ENCODE results near the gene DGKI. TPM values are rescaled to one million over a fixed set of nuclear protein-coding genes. Genes with fewer than 3 reads are reported as not detected.

Gene DGKI
- total and polyA plus RNA-seq, 9 of the 15 experiments (the other 6 are each of a cell fraction or from before 2014, with no cell fraction given) = 0.11 to 0.54 (median 0.15) TPM; not detected in 5

DNA sequence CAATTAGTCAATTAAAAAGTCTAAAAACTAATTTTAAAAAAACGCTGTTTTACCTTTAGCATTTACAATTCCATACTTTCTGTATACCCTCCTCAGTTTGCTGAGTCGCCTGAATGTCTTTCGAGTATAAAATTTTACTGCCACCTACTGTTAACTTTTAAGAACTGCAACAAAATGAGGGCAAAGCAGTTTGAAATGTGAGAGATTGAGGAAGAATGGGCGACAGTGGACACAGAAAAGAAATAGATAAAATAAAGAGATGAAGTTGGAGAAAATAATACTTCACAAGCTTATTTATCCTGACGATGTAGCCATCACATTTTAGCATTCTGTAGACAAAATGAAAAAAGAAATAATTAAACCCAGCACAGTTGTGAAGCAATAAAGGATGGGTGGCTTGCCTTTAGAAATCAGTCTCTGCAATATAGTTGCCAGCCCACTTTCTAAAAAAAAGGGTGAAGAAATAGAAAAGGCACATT lies 392.5 kb downstream of the DGKI start (continued):
- TF ChIP-seq, protein P1, sequence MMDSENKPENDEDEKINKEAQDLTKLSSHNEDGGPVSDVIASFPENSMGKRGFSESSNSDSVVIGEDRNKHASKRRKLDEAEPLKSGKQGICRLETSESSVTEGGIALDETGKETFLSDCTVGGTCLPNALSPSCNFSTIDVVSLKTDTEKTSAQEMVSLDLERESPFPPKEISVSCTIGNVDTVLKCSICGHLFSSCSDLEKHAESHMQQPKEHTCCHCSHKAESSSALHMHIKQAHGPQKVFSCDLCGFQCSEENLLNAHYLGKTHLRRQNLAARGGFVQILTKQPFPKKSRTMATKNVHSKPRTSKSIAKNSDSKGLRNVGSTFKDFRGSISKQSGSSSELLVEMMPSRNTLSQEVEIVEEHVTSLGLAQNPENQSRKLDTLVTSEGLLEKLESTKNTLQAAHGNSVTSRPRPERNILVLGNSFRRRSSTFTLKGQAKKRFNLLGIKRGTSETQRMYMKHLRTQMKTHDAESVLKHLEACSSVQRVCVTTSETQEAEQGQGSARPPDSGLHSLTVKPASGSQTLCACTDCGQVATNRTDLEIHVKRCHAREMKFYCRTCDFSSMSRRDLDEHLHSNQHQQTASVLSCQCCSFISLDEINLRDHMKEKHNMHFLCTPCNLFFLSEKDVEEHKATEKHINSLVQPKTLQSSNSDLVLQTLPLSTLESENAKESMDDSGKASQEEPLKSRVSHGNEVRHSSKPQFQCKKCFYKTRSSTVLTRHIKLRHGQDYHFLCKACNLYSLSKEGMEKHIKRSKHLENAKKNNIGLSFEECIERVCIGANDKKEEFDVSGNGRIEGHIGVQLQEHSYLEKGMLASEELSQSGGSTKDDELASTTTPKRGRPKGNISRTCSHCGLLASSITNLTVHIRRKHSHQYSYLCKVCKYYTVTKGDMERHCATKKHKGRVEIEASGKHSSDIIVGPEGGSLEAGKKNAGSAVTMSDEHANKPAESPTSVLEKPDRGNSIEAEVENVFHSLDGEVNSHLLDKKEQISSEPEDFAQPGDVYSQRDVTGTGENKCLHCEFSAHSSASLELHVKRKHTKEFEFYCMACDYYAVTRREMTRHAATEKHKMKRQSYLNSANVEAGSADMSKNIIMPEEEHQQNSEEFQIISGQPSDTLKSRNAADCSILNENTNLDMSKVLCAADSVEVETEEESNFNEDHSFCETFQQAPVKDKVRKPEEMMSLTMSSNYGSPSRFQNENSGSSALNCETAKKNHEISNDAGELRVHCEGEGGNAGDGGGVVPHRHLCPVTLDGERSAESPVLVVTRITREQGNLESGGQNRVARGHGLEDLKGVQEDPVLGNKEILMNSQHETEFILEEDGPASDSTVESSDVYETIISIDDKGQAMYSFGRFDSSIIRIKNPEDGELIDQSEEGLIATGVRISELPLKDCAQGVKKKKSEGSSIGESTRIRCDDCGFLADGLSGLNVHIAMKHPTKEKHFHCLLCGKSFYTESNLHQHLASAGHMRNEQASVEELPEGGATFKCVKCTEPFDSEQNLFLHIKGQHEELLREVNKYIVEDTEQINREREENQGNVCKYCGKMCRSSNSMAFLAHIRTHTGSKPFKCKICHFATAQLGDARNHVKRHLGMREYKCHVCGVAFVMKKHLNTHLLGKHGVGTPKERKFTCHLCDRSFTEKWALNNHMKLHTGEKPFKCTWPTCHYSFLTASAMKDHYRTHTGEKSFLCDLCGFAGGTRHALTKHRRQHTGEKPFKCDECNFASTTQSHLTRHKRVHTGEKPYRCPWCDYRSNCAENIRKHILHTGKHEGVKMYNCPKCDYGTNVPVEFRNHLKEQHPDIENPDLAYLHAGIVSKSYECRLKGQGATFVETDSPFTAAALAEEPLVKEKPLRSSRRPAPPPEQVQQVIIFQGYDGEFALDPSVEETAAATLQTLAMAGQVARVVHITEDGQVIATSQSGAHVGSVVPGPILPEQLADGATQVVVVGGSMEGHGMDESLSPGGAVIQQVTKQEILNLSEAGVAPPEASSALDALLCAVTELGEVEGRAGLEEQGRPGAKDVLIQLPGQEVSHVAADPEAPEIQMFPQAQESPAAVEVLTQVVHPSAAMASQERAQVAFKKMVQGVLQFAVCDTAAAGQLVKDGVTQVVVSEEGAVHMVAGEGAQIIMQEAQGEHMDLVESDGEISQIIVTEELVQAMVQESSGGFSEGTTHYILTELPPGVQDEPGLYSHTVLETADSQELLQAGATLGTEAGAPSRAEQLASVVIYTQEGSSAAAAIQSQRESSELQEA (IDR thresholded peaks at IDR 0.05; ENCODE audit: low read depth) = no peak
- TF ChIP-seq, protein P2, sequence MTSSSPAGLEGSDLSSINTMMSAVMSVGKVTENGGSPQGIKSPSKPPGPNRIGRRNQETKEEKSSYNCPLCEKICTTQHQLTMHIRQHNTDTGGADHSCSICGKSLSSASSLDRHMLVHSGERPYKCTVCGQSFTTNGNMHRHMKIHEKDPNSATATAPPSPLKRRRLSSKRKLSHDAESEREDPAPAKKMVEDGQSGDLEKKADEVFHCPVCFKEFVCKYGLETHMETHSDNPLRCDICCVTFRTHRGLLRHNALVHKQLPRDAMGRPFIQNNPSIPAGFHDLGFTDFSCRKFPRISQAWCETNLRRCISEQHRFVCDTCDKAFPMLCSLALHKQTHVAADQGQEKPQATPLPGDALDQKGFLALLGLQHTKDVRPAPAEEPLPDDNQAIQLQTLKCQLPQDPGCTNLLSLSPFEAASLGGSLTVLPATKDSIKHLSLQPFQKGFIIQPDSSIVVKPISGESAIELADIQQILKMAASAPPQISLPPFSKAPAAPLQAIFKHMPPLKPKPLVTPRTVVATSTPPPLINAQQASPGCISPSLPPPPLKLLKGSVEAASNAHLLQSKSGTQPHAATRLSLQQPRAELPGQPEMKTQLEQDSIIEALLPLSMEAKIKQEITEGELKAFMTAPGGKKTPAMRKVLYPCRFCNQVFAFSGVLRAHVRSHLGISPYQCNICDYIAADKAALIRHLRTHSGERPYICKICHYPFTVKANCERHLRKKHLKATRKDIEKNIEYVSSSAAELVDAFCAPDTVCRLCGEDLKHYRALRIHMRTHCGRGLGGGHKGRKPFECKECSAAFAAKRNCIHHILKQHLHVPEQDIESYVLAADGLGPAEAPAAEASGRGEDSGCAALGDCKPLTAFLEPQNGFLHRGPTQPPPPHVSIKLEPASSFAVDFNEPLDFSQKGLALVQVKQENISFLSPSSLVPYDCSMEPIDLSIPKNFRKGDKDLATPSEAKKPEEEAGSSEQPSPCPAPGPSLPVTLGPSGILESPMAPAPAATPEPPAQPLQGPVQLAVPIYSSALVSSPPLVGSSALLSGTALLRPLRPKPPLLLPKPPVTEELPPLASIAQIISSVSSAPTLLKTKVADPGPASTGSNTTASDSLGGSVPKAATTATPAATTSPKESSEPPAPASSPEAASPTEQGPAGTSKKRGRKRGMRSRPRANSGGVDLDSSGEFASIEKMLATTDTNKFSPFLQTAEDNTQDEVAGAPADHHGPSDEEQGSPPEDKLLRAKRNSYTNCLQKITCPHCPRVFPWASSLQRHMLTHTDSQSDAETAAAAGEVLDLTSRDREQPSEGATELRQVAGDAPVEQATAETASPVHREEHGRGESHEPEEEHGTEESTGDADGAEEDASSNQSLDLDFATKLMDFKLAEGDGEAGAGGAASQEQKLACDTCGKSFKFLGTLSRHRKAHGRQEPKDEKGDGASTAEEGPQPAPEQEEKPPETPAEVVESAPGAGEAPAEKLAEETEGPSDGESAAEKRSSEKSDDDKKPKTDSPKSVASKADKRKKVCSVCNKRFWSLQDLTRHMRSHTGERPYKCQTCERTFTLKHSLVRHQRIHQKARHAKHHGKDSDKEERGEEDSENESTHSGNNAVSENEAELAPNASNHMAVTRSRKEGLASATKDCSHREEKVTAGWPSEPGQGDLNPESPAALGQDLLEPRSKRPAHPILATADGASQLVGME (CRISPR knock-in tag; IDR thresholded peaks at IDR 0.05) = no peak
- TF ChIP-seq GATAD2A (IDR thresholded peaks at IDR 0.05) = no peak
- peak; percentile 78 to 82 for TF ChIP-seq RAD21 (CRISPR knock-in tag; conservative IDR thresholded peaks at IDR 0.05 in 1 of 2, IDR thresholded peaks at IDR 0.05 in 1 of 2)
- TF ChIP-seq SIN3B (IDR thresholded peaks at IDR 0.05; ENCODE audit: low read depth) = no peak
- TF ChIP-seq MTF1 (CRISPR knock-in tag; IDR thresholded peaks at IDR 0.05; ENCODE audit: borderline replicate concordance) = no peak
- no peak for TF ChIP-seq CBX2 (IDR thresholded peaks at IDR 0.05; ENCODE audit: insufficient read depth, low read length, poor library complexity, severe bottlenecking)
- TF ChIP-seq, protein P3, sequence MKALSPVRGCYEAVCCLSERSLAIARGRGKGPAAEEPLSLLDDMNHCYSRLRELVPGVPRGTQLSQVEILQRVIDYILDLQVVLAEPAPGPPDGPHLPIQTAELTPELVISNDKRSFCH (CRISPR knock-in tag; IDR thresholded peaks at IDR 0.05) = no peak
- TF ChIP-seq, protein P3 (tag; IDR thresholded peaks at IDR 0.05) = no peak
- no peak for TF ChIP-seq SMAD3 (CRISPR knock-in tag; conservative IDR thresholded peaks at IDR 0.05)
- TF ChIP-seq, protein P4, sequence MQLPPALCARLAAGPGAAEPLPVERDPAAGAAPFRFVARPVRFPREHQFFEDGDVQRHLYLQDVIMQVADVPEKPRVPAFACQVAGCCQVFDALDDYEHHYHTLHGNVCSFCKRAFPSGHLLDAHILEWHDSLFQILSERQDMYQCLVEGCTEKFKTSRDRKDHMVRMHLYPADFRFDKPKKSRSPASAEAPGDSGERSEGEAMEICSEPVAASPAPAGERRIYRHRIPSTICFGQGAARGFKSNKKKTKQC (CRISPR knock-in tag; IDR thresholded peaks at IDR 0.05) = no peak
- TF ChIP-seq ZNF316 (IDR thresholded peaks at IDR 0.05) = peak; percentile 85
- TF ChIP-seq ARID2 (IDR thresholded peaks at IDR 0.05) = no peak
